CD14-positive monocyte (primary cell): ENCODE measurements around the gene CCNK. TPM values are rescaled to one million over a fixed set of nuclear protein-coding genes. Genes with fewer than 3 reads are reported as not detected.

Source experiments
- DNase-seq, 3 donors: peaks; one replicate each; pipeline ENCODE4 v3.0.0-alpha.2; 2011 to 2022
- H2AFZ ChIP-seq: 2 replicates; pipeline ENCODE4 v1.6.0; 2012; ENCODE audit warnings: mild to moderate bottlenecking, low read depth, low read length, inconsistent platforms; ENCODE audit not compliant: insufficient read depth, poor library complexity, severe bottlenecking
- H3K27ac ChIP-seq, 2 donors: 1 replicate in 1 of 2; 2 replicates in 1 of 2; pipeline ENCODE4 v1.5.1; 2012 to 2013; ENCODE audit warnings: low read length in 2 of 2, control low read depth in 1 of 2, inconsistent platforms in 1 of 2, low read depth in 1 of 2, mild to moderate bottlenecking in 1 of 2
- H3K27me3 ChIP-seq, 2 donors: one replicate each; pipeline versions ENCODE4 v1.6.0 to v1.6.1; 2011 to 2013; ENCODE audit warnings: low read length in 2 of 2; ENCODE audit not compliant: control insufficient read depth in 2 of 2, insufficient read depth in 2 of 2
- H3K36me3 ChIP-seq, 2 donors: replicated peaks in 1 of 2; 1 replicate in 1 of 2; 2 replicates in 1 of 2; pipeline versions ENCODE4 v1.5.1 to v1.6.1; 2012 to 2013; ENCODE audit warnings: low read length in 2 of 2, control low read depth in 1 of 2, inconsistent platforms in 1 of 2, mild to moderate bottlenecking in 1 of 2; ENCODE audit not compliant: insufficient read depth in 2 of 2, control insufficient read depth in 1 of 2
- H3K4me1 ChIP-seq, 2 donors: 1 replicate in 1 of 2; 2 replicates in 1 of 2; pipeline versions ENCODE4 v1.5.1 to v1.6.1; 2012 to 2013; ENCODE audit warnings: low read length in 2 of 2, control low read depth in 1 of 2, inconsistent platforms in 1 of 2, mild to moderate bottlenecking in 1 of 2, moderate library complexity in 1 of 2; ENCODE audit not compliant: insufficient read depth in 2 of 2, control insufficient read depth in 1 of 2
- H3K4me2 ChIP-seq: replicated peaks from 2 replicates; pipeline ENCODE3; 2012; ENCODE audit warnings: low read length, moderate library complexity, mild to moderate bottlenecking; ENCODE audit not compliant: poor library complexity, severe bottlenecking; ENCODE audit errors: extremely low read depth
- H3K4me3 ChIP-seq, 3 experiments: fragments of 200-600 bp in 1 of 3; sonication (generic) in 1 of 3; replicated peaks in 1 of 3; 1 replicate in 2 of 3; 2 replicates in 1 of 3; pipeline ENCODE4 v1.5.1; 2011 to 2013; ENCODE audit warnings: low read length in 3 of 3, mild to moderate bottlenecking in 3 of 3, control low read depth in 2 of 3, low read depth in 2 of 3, inconsistent platforms in 1 of 3, moderate library complexity in 1 of 3
- H3K79me2 ChIP-seq: 2 replicates; pipeline ENCODE4 v1.6.0; 2012; ENCODE audit warnings: mild to moderate bottlenecking, control low read depth, inconsistent platforms, low read length, moderate library complexity; ENCODE audit not compliant: insufficient read depth
- H3K9ac ChIP-seq: 2 replicates; pipeline ENCODE4 v1.6.0; 2017; ENCODE audit warnings: low read length, mild to moderate bottlenecking; ENCODE audit not compliant: insufficient read depth, poor library complexity, severe bottlenecking
- H3K9me3 ChIP-seq, 2 donors: replicated peaks in 1 of 2; 1 replicate in 1 of 2; 2 replicates in 1 of 2; pipeline versions ENCODE4 v1.5.1 to v1.6.1; 2012 to 2013; ENCODE audit warnings: low read length in 2 of 2, control low read depth in 1 of 2; ENCODE audit not compliant: control insufficient read depth in 1 of 2, insufficient read depth in 1 of 2
- H4K20me1 ChIP-seq: 2 replicates; pipeline ENCODE4 v1.6.0; 2012; ENCODE audit warnings: mild to moderate bottlenecking, low read length, control low read depth, moderate library complexity; ENCODE audit not compliant: insufficient read depth
- H3K27ac Mint-ChIP-seq, 7 donors: one replicate each; pipeline ENCODE4 v1.8.0; 2020; ENCODE audit warnings: mild to moderate bottlenecking in 7 of 7, mixed read lengths in 7 of 7, moderate library complexity in 6 of 7, inconsistent platforms in 2 of 7
- H3K27me3 Mint-ChIP-seq, 3 donors: one replicate each; pipeline ENCODE4 v1.8.0; 2021 to 2022; ENCODE audit warnings: low read depth in 3 of 3, mild to moderate bottlenecking in 3 of 3, mixed read lengths in 3 of 3, moderate library complexity in 3 of 3, inconsistent platforms in 1 of 3
- H3K36me3 Mint-ChIP-seq, 2 donors: one replicate each; pipeline ENCODE4 v1.8.0; 2020; ENCODE audit warnings: mixed read lengths in 2 of 2, inconsistent platforms in 1 of 2, mild to moderate bottlenecking in 1 of 2
- H3K4me1 Mint-ChIP-seq: one replicate; pipeline ENCODE4 v1.8.0; 2020; ENCODE audit warnings: mild to moderate bottlenecking, mixed read lengths
- H3K4me3 Mint-ChIP-seq, 2 donors: one replicate each; pipeline ENCODE4 v1.8.0; 2020; ENCODE audit warnings: mild to moderate bottlenecking in 2 of 2, mixed read lengths in 2 of 2, moderate library complexity in 1 of 2
- H3K9me3 Mint-ChIP-seq, 7 donors: one replicate each; pipeline ENCODE4 v1.8.0; 2020 to 2022; ENCODE audit warnings: mixed read lengths in 7 of 7, mild to moderate bottlenecking in 6 of 7, moderate library complexity in 6 of 7, inconsistent platforms in 2 of 7
- WGBS: methylation state at CpG from one replicate; pipeline ENCODE4 v1.1.5; 2013; ENCODE audit warnings: missing lambda C conversion rate; ENCODE audit not compliant: insufficient coverage; 5-methylcytosine and 5-hydroxymethylcytosine counted together
- intact Hi-C, 2 donors: fragments of 100-400 bp; cut with micrococcal nuclease; formaldehyde crosslinking; loops; one replicate each; pipeline versions ENCODE4 v1.15.0 to v1.15.1; 2023
- polyA plus RNA-seq, 3 donors: library from polyadenylated mRNA; depleted of rRNA in 1 of 3; unstranded in 2 of 3; stranded (reverse) in 1 of 3; fragments of 300-500 nt in 2 of 3; fragments of >200 nt in 1 of 3; fragmentation: Illumina TruSeq in 2 of 3; gene quantifications; 1 replicate in 2 of 3; 2 replicates in 1 of 3; pipeline ENCODE4 v1.2.3, GENCODE V29; 2012 to 2021
- TF ChIP-seq, protein P1 (sequence below): fragments of 200-600 bp; IDR thresholded peaks from one replicate; pipeline ENCODE4 v1.8.0; 2022; ENCODE audit warnings: antibody characterized with exemption, mild to moderate bottlenecking

The CCNK gene
- polyA plus RNA-seq, 3 donors = 7.7 to 21.5 (median 14.7) TPM

DNA sequence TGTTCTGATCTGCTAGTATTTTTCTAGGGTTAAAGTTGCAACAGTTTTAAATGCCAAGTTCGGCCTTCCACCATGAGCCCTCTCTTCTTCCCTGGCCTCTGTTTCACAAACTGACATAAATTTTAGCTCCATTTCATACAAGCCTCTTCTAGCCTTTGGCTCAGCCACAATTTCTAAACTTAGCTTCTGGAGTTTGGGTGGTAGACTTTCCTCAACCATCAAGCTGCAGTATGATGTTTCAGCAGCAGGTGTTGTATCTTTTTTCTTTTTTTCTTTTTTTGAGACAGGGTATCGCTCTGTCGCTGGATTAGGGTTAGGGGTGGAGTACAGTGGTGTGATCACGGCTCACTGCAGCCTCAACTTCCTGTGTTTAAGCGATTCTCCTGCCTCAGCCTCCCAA, 30.0 kb upstream of the CCNK start:
- Histone ChIP-seq H3K36me3 (peaks cover 87 to 100% of the 10 kb centered on the region in 2 donors), H3K4me2 (no peak overlapping the region), H3K27ac (no peak overlapping the region), H2AFZ (no peak overlapping the region), H3K27me3 (no peaks in the 10 kb centered on the region), H3K4me3 (no peak overlapping the region), H3K79me2 (peaks cover 2% of the 10 kb centered on the region), H4K20me1 (peaks cover 5% of the 10 kb centered on the region), H3K9ac (no peak overlapping the region), H3K4me1 (no peaks in the 10 kb centered on the region), H3K9me3 (no peaks in the 10 kb centered on the region)
- Mint-ChIP-seq H3K36me3 (peaks cover 78 to 90% of the 10 kb centered on the region in 2 donors), H3K9me3 (no peaks in the 10 kb centered on the region), H3K4me3 (no peak overlapping the region), H3K27ac (peak overlapping the region in 1 of 7 donors; percentile 15), H3K4me1 (no peaks in the 10 kb centered on the region), H3K27me3 (no peaks in the 10 kb centered on the region)
- intact Hi-C loops = no loop called here
- TF ChIP-seq, protein P1, sequence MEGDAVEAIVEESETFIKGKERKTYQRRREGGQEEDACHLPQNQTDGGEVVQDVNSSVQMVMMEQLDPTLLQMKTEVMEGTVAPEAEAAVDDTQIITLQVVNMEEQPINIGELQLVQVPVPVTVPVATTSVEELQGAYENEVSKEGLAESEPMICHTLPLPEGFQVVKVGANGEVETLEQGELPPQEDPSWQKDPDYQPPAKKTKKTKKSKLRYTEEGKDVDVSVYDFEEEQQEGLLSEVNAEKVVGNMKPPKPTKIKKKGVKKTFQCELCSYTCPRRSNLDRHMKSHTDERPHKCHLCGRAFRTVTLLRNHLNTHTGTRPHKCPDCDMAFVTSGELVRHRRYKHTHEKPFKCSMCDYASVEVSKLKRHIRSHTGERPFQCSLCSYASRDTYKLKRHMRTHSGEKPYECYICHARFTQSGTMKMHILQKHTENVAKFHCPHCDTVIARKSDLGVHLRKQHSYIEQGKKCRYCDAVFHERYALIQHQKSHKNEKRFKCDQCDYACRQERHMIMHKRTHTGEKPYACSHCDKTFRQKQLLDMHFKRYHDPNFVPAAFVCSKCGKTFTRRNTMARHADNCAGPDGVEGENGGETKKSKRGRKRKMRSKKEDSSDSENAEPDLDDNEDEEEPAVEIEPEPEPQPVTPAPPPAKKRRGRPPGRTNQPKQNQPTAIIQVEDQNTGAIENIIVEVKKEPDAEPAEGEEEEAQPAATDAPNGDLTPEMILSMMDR = no peak
- WGBS = 100% methylated on average over 2 of the region's 5 CpGs
- DNase-seq = no peak

DNA sequence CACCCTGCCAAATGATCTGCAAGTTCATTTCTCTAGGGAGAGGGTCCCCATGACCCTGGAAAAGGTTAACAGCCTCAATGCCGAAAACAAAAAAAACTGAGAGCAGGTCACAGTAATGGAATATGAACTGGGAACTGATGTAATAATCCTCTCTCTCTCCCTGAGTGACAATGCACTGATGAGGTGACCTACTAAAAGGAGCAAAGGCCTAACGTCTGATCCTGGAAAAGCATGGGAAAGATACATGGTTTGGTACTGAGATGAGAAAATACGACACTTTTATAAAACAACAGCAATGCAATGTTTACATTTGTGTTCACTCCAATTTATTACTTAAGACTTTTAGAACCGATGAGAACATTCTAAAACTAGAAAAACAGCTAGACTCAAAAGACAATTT, 28.2 kb upstream of the CCNK start:
- H3K4me1 ChIP-seq = no peaks in the 10 kb centered on the region
- WGBS = no CpG with 5 or more reads among the region's 4 CpGs
- Mint-ChIP-seq H3K4me1 (no peaks in the 10 kb centered on the region), H3K36me3 (peaks cover 75 to 86% of the 10 kb centered on the region in 2 donors), H3K4me3 (no peak overlapping the region), H3K9me3 (no peaks in the 10 kb centered on the region), H3K27me3 (no peaks in the 10 kb centered on the region), H3K27ac (no peak overlapping the region)
- H3K79me2 ChIP-seq = no peaks in the 10 kb centered on the region
- H3K27me3 ChIP-seq = no peaks in the 10 kb centered on the region
- intact Hi-C loops = no loop called here
- no peak for DNase-seq
- H3K4me2 ChIP-seq = no peak overlapping the region
- no peaks in the 10 kb centered on the region for H3K9me3 ChIP-seq
- no peak overlapping the region for H3K27ac ChIP-seq
- no peak overlapping the region for H3K4me3 ChIP-seq
- no peak overlapping the region for H3K9ac ChIP-seq
- TF ChIP-seq, protein P1 = no peak
- H4K20me1 ChIP-seq = peaks cover 5% of the 10 kb centered on the region
- H2AFZ ChIP-seq = no peak overlapping the region
- peaks cover 87 to 100% of the 10 kb centered on the region in 2 donors for H3K36me3 ChIP-seq
